Measurements from ENCODE around the gene TMEM121B.

TMEM121B gene

DNA sequence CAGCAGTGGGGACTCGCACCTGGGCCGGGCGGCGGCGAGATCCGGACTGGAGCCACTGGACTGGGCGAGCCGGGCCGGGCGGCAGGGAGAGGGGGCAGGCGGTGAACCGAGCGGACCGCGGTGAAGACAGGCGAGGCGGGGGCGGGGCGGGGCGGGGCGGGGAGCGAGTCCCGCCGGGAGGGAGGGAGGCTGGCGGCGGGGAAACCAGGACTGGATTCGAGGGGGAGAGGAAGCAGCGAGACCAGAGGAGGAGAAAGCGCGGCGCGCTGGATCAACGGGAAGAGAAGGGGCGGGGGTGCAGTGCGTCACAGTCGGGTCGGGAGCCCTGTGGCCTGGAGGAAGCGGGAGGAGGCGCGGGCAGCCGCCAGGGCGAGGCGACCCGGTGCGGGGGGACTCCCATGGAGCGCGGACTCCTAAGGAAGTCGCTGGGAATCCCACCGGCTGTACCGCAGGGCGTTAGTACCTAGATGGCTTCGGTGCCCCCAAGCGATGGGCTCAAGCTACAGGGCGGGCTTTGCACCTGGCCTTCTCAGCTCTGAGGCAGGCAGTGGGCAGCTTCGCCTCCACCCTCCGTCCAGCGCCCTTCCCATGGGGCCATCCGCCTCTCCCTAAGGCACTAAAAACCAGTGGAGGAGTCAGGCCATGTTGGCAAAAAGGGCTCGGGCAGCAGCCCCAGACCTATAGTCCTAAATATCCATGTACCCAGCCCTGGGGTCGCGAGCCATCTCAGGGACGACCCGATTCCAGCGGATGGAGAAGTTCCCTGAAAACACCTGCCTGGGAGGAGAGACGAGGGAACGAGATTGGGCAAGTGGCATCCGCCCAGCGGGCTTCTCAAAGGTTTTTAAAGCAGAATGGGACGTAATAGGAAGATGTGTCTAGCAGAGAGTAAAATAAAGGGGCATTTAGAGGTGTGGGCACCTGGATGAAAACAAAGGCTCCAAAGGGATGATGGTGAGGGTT is at the start of gene TMEM121B:
TSS of gene TMEM121B (minus strand) at position 128 of the 963 bp plus-strand sequence. CDS start 233 bp downstream, outside the sequence.
- Histone ChIP-seq H3K9me3 (ENCODE audit: severe bottlenecking) (no peaks in the 10 kb centered on the region), H3K27me3 (ENCODE audit: insufficient read depth, low read depth, severe bottlenecking) (no peaks in the 10 kb centered on the region), H3K4me3 (ENCODE audit: low read depth, low read length) (peak within 1 kb of the TSS; percentile 54), H3K36me3 (peaks cover 17% of the 10 kb centered on the region), H3K27ac (peak within 1 kb of the TSS; percentile 96)
- peak; percentile 97 for DNase-seq
- TF ChIP-seq, protein P1, sequence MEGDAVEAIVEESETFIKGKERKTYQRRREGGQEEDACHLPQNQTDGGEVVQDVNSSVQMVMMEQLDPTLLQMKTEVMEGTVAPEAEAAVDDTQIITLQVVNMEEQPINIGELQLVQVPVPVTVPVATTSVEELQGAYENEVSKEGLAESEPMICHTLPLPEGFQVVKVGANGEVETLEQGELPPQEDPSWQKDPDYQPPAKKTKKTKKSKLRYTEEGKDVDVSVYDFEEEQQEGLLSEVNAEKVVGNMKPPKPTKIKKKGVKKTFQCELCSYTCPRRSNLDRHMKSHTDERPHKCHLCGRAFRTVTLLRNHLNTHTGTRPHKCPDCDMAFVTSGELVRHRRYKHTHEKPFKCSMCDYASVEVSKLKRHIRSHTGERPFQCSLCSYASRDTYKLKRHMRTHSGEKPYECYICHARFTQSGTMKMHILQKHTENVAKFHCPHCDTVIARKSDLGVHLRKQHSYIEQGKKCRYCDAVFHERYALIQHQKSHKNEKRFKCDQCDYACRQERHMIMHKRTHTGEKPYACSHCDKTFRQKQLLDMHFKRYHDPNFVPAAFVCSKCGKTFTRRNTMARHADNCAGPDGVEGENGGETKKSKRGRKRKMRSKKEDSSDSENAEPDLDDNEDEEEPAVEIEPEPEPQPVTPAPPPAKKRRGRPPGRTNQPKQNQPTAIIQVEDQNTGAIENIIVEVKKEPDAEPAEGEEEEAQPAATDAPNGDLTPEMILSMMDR (IDR thresholded peaks at IDR 0.05; ENCODE audit: low read depth, low read length), result no peak

DNA sequence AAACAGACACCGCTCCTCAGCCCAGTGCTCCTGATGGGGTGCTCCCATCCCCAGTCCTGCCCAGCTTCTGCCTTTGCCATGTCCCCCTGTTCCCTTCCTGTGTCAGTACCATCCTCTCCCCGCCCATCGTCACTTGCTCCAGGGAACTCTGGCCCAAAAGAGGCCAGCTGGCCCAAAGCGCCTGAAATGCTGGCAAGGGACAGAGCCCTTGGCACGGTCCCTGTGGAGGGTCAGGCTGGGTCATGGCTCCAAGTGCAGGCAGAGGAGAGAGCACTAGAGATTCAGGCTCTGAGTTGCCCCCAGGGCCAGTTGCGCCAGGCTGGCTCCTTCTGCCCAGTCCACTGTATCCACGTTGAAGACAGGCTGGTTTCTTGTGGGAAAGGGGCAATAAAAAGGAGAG is 46.3 kb upstream of the TMEM121B start:
- no peak for DNase-seq
- TF ChIP-seq, protein P1 (IDR thresholded peaks at IDR 0.05; ENCODE audit: low read depth, low read length), result no peak
- H3K9me3 ChIP-seq (ENCODE audit: severe bottlenecking), result no peaks in the 10 kb centered on the region
- no peak overlapping the region for H3K27ac ChIP-seq
- H3K4me3 ChIP-seq (ENCODE audit: low read depth, low read length), result no peak overlapping the region
- H3K36me3 ChIP-seq, result no peaks in the 10 kb centered on the region
- no peaks in the 10 kb centered on the region for H3K27me3 ChIP-seq (ENCODE audit: insufficient read depth, low read depth, severe bottlenecking)

DNA sequence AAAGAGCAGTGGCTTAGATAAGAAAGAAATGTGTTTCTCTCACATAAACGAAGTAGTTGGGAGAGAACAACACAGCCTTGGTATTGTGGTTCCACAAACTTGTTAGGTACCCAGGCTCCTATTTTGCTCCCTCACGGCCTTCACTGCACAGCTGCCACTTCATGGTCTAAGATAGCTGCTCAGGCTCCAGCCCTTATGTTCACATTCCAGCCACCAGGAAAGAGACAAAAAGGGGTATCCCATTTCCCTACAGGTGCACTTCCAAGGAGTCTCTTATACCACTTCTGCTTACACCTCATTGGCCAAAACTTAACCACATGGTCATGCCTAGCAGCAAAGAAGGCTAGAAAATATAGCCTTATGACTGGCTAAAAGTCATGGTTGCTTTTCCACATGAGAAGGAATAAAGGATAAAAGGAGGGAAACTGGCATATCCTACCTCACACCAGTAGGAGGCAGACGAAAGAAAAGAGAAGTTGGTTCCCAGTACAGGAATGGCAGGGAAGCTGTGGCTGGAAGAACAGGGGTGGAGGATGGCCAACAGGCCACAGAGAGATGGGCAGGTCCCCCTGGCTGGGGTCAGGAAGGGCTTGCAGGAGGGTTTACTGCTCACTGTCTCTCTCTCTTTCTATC is 43.3 kb upstream of the TMEM121B start:
- no peak overlapping the region for H3K4me3 ChIP-seq (ENCODE audit: low read depth, low read length)
- no peak overlapping the region for H3K27ac ChIP-seq
- TF ChIP-seq, protein P1 (IDR thresholded peaks at IDR 0.05; ENCODE audit: low read depth, low read length), result peak; percentile 37; the same call in 1 of the 2 replicates
- H3K9me3 ChIP-seq (ENCODE audit: severe bottlenecking), result no peaks in the 10 kb centered on the region
- H3K27me3 ChIP-seq (ENCODE audit: insufficient read depth, low read depth, severe bottlenecking), result no peaks in the 10 kb centered on the region
- no peak for DNase-seq
- peaks cover 2% of the 10 kb centered on the region; the same call in 1 of the 2 replicates for H3K36me3 ChIP-seq

DNA sequence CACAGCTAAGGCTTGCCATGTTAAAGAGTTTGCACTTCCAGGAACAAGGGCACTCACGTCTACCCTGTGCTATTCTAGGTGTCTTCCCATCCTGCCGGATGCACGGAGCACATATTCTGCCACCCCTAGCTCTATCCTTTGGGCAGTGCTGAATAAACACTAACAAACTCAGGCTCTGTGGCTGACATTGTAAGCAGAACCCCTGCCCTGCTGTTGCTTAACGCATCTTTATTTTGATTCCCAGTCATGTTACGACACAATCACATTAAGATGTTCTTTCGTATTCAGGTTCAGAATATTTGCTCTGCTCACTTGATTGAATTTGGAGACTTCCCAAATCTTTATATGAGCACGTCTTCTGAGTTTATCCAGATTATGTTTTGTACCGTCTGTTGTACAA is 41.6 kb upstream of the TMEM121B start:
- Histone ChIP-seq H3K27me3 (ENCODE audit: insufficient read depth, low read depth, severe bottlenecking) (no peaks in the 10 kb centered on the region), H3K27ac (no peak overlapping the region), H3K4me3 (ENCODE audit: low read depth, low read length) (no peak overlapping the region), H3K9me3 (ENCODE audit: severe bottlenecking) (no peaks in the 10 kb centered on the region), H3K36me3 (peaks cover 8% of the 10 kb centered on the region)
- no peak for DNase-seq
- TF ChIP-seq, protein P1 (IDR thresholded peaks at IDR 0.05; ENCODE audit: low read depth, low read length), result no peak

DNA sequence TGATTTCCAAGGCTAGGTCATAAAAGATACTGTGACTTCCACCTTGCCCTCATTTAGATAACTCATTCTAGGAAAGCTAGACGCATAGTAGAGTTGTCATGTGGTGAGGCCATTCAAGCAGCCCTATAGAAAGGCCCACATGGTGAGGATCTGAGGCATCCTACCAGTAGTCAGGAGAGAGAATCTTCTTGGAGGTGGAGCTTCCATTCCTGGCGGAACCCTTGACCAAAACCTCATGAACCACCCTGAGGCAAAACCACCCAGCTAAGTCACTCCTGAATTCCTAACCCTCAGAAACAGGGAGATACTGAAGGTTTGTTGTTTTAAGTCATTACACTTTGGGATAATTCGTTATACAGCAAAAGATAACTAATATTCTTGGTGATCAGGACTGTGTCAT is 40.8 kb upstream of the TMEM121B start:
- TF ChIP-seq, protein P1 (IDR thresholded peaks at IDR 0.05; ENCODE audit: low read depth, low read length), result no peak
- no peak overlapping the region for H3K4me3 ChIP-seq (ENCODE audit: low read depth, low read length)
- H3K36me3 ChIP-seq, result peaks cover 13% of the 10 kb centered on the region
- no peak for DNase-seq
- H3K9me3 ChIP-seq (ENCODE audit: severe bottlenecking), result no peaks in the 10 kb centered on the region
- H3K27me3 ChIP-seq (ENCODE audit: insufficient read depth, low read depth, severe bottlenecking), result no peaks in the 10 kb centered on the region
- no peak overlapping the region for H3K27ac ChIP-seq
